IMR-90 (cell line): ENCODE measurements around the gene XRCC3.

Source experiments
- BHLHE40 ChIP-seq: fragments of 150-350 bp; IDR thresholded peaks from 2 replicates; pipeline ENCODE4 v1.6.1; 2016; ENCODE audit warnings: mild to moderate bottlenecking, low read depth, low read length
- CEBPB ChIP-seq: IDR thresholded peaks from 2 replicates; pipeline ENCODE4 v1.6.1; 2012; ENCODE audit warnings: low read depth, low read length, improper control_type of control experiment
- CHD1 ChIP-seq: IDR thresholded peaks from 2 replicates; pipeline ENCODE4 v1.6.1; 2012; ENCODE audit warnings: low read depth, low read length, improper control_type of control experiment
- CTCF ChIP-seq: conservative IDR thresholded peaks from 2 replicates; pipeline ENCODE4 v1.5.1; 2012; ENCODE audit warnings: mild to moderate bottlenecking, low read depth, low read length, improper control_type of control experiment
- FOS ChIP-seq: fragments of 150-350 bp; IDR thresholded peaks from 2 replicates; pipeline ENCODE4 v1.6.1; 2016; ENCODE audit warnings: low read depth, low read length
- MAFK ChIP-seq: IDR thresholded peaks from 2 replicates; pipeline ENCODE4 v1.6.1; 2012; ENCODE audit warnings: low read depth, low read length, improper control_type of control experiment
- MXI1 ChIP-seq: IDR thresholded peaks from 2 replicates; pipeline ENCODE4 v1.6.1; 2012; ENCODE audit warnings: low read depth, mild to moderate bottlenecking, low read length, moderate library complexity, borderline replicate concordance
- NFE2L2 ChIP-seq: fragments of 150-350 bp; IDR thresholded peaks from 2 replicates; pipeline ENCODE4 v1.6.1; 2016; ENCODE audit warnings: low read depth, mild to moderate bottlenecking, low read length
- POLR2A ChIP-seq: IDR thresholded peaks from 2 replicates; pipeline ENCODE4 v1.6.1; 2012; ENCODE audit warnings: mild to moderate bottlenecking, low read depth, low read length
- RAD21 ChIP-seq: IDR thresholded peaks from 2 replicates; pipeline ENCODE4 v1.6.1; 2012; ENCODE audit warnings: low read length, improper control_type of control experiment
- RFX5 ChIP-seq: IDR thresholded peaks from 2 replicates; pipeline ENCODE4 v1.8.0; 2012; ENCODE audit warnings: low read depth, mild to moderate bottlenecking, low read length, moderate library complexity
- SMC3 ChIP-seq: fragments of 150-350 bp; IDR thresholded peaks from 2 replicates; pipeline ENCODE4 v1.6.1; 2016; ENCODE audit warnings: low read depth, mild to moderate bottlenecking, antibody characterized with exemption, low read length, moderate library complexity
- USF2 ChIP-seq: fragments of 150-350 bp; IDR thresholded peaks from 2 replicates; pipeline ENCODE4 v1.6.1; 2017; ENCODE audit warnings: mild to moderate bottlenecking, antibody characterized with exemption, low read length, low read depth

GRCh38 chr14:103703433-103704385 is 11.5 kb downstream of the XRCC3 start:
- no peak for TF ChIP-seq CTCF
- no peak for TF ChIP-seq POLR2A
- TF ChIP-seq BHLHE40: no peak
- TF ChIP-seq CEBPB: no peak
- TF ChIP-seq USF2: no peak
- no peak for TF ChIP-seq RFX5
- no peak for TF ChIP-seq MAFK
- no peak for TF ChIP-seq RAD21
- no peak for TF ChIP-seq SMC3
- TF ChIP-seq FOS: no peak
- no peak for TF ChIP-seq MXI1
- no peak for TF ChIP-seq CHD1
- TF ChIP-seq NFE2L2: no peak
